AG04450 (cell line): ENCODE data around the gene KDM2B. TPM values are rescaled to one million over a fixed set of nuclear protein-coding genes. Genes with fewer than 3 reads are reported as not detected.

Source experiments
- CTCF ChIA-PET: fragments of 300-600, 350-600 bp; formaldehyde crosslinking; extraction: SDS; loops from one replicate; lab custom pipeline; 2022; ENCODE audit warnings: antibody characterized with exemption, inconsistent platforms; lab: Charles Lee
- POLR2A ChIA-PET: fragments of 350-600 bp; formaldehyde crosslinking; extraction: SDS; loops from one replicate; lab custom pipeline; 2021; ENCODE audit warnings: antibody characterized with exemption, inconsistent platforms; lab: Yijun Ruan, JAX
- DNase-seq: peaks from one replicate; pipeline ENCODE4 v3.0.0-alpha.2; 2011; ENCODE audit warnings: low read depth, low spot score
- H3K27ac ChIP-seq: one replicate; pipeline ENCODE4 v1.5.1; 2012; ENCODE audit warnings: low read depth, low read length, control low read depth
- H3K27me3 ChIP-seq: one replicate; pipeline ENCODE4 v1.6.0; 2012; ENCODE audit warnings: low read length; ENCODE audit not compliant: control insufficient read depth, insufficient read depth
- H3K4me3 ChIP-seq: 2 replicates; pipeline ENCODE4 v1.5.1; 2011; ENCODE audit warnings: mild to moderate bottlenecking, low read depth, low read length, control low read depth
- H3K9me3 ChIP-seq: 2 replicates; pipeline ENCODE4 v1.5.1; 2012; ENCODE audit warnings: low read length; ENCODE audit not compliant: control insufficient read depth, insufficient read depth
- polyA plus RNA-seq: library from polyadenylated mRNA; depleted of rRNA; stranded (reverse); fragments of >200 nt; gene quantifications from 2 replicates; pipeline ENCODE4 v1.2.3, GENCODE V29; 2011
- TF ChIP-seq, protein P1 (sequence below): IDR thresholded peaks from 2 replicates; pipeline ENCODE4 v1.5.1; 2011; ENCODE audit warnings: low read depth, low read length, control low read depth, inconsistent platforms

Gene KDM2B
- polyA plus RNA-seq, 1 experiment = 12.9 TPM

DNA sequence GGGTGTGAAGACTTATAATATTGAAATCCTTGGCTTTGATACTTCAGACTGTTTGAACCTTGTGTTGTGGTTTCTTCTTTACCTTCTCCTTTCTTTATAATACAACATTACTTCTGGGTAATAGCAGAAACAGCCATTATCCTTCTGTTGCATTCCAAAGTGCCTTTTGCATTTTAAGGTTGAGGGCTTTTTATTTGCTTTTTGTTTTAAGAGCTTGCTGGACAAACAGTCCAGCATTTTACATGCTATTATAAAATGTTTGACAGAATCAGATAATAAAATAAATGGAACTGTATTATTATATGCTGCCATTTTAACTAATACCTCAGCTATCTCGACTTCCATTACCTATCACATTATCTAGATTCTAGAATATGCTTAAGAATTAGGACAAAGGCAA lies 166.9 kb downstream of the KDM2B start:
- no peak overlapping the region for H3K27ac ChIP-seq
- ChIA-PET POLR2A (no interaction called here), CTCF (interaction anchor here (0.7 to 4.0 kb wide), 2 partner anchors 79 to 109 kb away, joined by 4 to 13 read pairs; no protein-coding TSS in a partner anchor)
- H3K27me3 ChIP-seq = no peaks in the 10 kb centered on the region
- no peak for DNase-seq
- H3K9me3 ChIP-seq = no peaks in the 10 kb centered on the region
- TF ChIP-seq, protein P1, sequence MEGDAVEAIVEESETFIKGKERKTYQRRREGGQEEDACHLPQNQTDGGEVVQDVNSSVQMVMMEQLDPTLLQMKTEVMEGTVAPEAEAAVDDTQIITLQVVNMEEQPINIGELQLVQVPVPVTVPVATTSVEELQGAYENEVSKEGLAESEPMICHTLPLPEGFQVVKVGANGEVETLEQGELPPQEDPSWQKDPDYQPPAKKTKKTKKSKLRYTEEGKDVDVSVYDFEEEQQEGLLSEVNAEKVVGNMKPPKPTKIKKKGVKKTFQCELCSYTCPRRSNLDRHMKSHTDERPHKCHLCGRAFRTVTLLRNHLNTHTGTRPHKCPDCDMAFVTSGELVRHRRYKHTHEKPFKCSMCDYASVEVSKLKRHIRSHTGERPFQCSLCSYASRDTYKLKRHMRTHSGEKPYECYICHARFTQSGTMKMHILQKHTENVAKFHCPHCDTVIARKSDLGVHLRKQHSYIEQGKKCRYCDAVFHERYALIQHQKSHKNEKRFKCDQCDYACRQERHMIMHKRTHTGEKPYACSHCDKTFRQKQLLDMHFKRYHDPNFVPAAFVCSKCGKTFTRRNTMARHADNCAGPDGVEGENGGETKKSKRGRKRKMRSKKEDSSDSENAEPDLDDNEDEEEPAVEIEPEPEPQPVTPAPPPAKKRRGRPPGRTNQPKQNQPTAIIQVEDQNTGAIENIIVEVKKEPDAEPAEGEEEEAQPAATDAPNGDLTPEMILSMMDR = no peak
- no peak overlapping the region for H3K4me3 ChIP-seq

DNA sequence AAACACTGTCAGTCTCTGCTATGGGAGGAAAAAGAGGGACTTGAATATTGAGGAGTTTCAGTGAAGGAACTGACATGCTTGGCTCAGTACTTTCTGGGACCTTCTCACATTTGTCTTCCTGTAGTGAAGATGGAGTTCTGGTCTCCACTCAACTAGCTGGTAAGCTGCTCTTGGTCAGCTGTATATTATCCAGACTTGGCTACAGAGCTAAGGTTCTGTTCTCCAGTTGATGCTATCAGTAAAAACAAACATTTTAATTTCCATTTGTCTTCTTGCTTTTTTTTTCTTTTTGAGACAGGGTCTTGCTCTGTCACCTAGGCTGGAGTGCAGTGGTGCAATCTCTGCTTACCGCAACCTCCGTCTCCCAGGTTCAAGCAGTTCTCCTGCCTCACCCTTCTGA lies 175.6 kb downstream of the KDM2B start:
- POLR2A ChIA-PET = no interaction called here
- H3K9me3 ChIP-seq = no peaks in the 10 kb centered on the region; the same call in 1 of the 2 replicates
- TF ChIP-seq, protein P1 = no peak
- H3K4me3 ChIP-seq = no peak overlapping the region
- no peak for DNase-seq
- no peak overlapping the region for H3K27ac ChIP-seq
- H3K27me3 ChIP-seq = no peaks in the 10 kb centered on the region
- CTCF ChIA-PET = interaction anchor here (1.9 kb wide), 1 partner anchor 70 kb away, joined by 9 read pairs; no protein-coding TSS in a partner anchor

DNA sequence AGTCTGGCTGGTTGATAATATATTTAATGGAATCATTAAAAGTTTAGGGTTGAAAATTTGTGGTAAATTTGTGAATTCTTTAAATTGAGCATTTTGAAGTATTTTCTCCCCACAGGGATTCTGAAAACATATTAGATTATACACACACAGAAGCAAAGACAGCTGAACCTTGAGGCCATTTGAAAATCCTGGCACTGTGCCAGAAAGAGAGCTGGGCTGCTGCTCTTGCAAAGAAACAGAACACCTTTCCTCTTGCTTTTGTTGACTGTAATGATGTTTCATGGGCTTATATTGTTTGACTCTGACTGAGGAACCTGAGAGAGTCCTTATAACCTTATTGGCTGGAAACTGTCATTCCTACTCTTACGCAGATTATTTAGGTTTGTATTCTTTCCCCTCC lies 176.1 kb downstream of the KDM2B start:
- Histone ChIP-seq H3K9me3 (no peaks in the 10 kb centered on the region; the same call in 1 of the 2 replicates), H3K27me3 (no peaks in the 10 kb centered on the region), H3K4me3 (no peak overlapping the region), H3K27ac (no peak overlapping the region)
- DNase-seq = no peak
- TF ChIP-seq, protein P1 = no peak
- ChIA-PET POLR2A (no interaction called here), CTCF (interaction anchor here (1.9 kb wide), 1 partner anchor 70 kb away, joined by 9 read pairs; no protein-coding TSS in a partner anchor)

DNA sequence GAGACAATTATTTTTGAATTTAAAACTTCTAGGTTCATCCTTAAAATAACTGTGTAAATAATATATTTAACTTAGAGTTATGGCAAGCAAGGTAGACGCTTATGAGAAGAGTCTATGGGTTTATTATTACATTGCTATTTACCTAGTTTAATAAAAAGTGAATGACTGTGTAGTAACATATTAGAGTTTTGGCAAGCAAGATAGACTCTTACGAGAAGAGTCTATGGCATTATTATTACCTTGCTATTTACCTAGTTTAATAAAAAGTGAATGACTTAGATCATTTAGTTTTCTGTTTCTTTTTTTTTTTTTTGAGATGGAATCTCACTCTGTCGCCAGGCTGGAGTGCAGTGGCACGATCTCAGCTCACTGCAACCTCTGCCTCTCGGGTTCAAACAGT lies 177.1 kb downstream of the KDM2B start:
- no peaks in the 10 kb centered on the region; the same call in 1 of the 2 replicates for H3K9me3 ChIP-seq
- TF ChIP-seq, protein P1 = no peak
- no peak overlapping the region for H3K4me3 ChIP-seq
- DNase-seq = no peak
- H3K27me3 ChIP-seq = no peaks in the 10 kb centered on the region
- ChIA-PET POLR2A (no interaction called here), CTCF (interaction anchor here (1.9 kb wide), 1 partner anchor 69 kb away, joined by 9 read pairs; no protein-coding TSS in a partner anchor)
- H3K27ac ChIP-seq = no peak overlapping the region

DNA sequence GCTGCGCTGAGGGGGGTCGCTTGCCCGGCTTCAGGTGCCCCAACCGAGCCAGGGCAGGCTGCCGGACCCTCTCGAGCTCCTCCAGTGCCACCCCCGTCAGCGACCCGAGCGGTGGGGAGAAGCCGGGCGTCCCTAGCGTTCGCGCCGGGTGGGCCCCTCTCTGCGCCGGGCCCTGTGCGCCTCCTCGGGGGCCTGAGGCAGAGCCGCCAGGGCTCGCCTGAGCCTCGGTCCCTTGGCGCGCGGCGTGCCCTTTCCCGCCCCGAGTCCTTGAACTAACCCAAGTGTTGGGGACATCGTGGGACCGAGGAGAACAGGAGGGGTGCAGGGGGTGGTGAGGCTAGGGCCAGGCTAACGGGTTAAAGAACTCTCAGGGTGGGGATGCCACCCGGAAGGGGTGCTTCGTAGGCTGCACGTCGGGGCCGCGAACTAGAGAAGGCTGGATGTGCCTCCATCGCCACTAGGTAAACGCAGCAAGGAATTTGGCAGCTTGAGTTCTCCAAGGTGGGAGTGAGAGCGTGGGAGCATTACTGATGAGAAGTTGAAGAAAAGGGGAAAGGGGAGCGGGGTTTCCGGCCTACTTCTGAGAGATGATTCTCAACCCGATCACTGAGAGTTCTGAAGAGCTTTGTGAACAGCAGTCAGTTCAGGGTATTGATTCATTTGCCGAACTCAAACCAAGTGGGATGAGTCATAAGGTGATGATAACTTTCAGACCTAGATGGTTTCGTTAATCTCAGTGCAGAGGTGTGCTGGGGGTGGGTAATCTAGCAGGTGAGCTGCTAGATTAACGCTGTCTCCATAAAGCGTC lies 180.3 kb downstream of the KDM2B start:
- TF ChIP-seq, protein P1 = no peak
- ChIA-PET CTCF (interaction anchor here (0.5 to 3.4 kb wide), 3 partner anchors 16 to 66 kb away, joined by 4 to 18 read pairs (median 5); no protein-coding TSS in a partner anchor), POLR2A (interaction anchor here (0.6 to 3.2 kb wide), 8 partner anchors 9 to 327 kb away, joined by 3 to 35 read pairs (median 6); partner anchors contain the start of gene ANAPC5)
- H3K27me3 ChIP-seq = no peaks in the 10 kb centered on the region
- DNase-seq = no peak
- peak overlapping the region; percentile 86 for H3K4me3 ChIP-seq
- H3K9me3 ChIP-seq = no peaks in the 10 kb centered on the region; the same call in 1 of the 2 replicates
- H3K27ac ChIP-seq = peak overlapping the region; percentile 73
